Gastroesophageal sphincter (tissue), 3 donors: ENCODE measurements around the gene PCLO.

Experiments
- CTCF ChIP-seq, 4 experiments: fragments of 200-600 bp in 2 of 4; fragments of 450-650 bp in 2 of 4; sonication (generic) in 1 of 4; IDR thresholded peaks; one replicate each; pipeline ENCODE4 v1.5.1; 2017 to 2019; ENCODE audit warnings: antibody characterized with exemption in 4 of 4, mild to moderate bottlenecking in 2 of 4, moderate library complexity in 2 of 4
- POLR2A ChIP-seq, 2 donors: fragments of 450-650 bp; IDR thresholded peaks; one replicate each; pipeline ENCODE4 v1.6.1; 2017; ENCODE audit warnings: antibody characterized with exemption in 2 of 2, mild to moderate bottlenecking in 2 of 2, moderate library complexity in 1 of 2
- POLR2AphosphoS5 ChIP-seq: sonication (generic); formaldehyde crosslinking; IDR thresholded peaks from one replicate; pipeline ENCODE4 v1.6.1; 2017; ENCODE audit warnings: antibody characterized with exemption

- no peak for TF ChIP-seq CTCF (IDR thresholded peaks at IDR 0.05)
- TF ChIP-seq POLR2A (IDR thresholded peaks at IDR 0.05): no peak
- no peak for TF ChIP-seq POLR2AphosphoS5
These were observed 20.8 kb downstream of the PCLO start for GRCh38 chr7:83141927-83142326.
